ENCODE results near the gene NR1D1.

DNA sequence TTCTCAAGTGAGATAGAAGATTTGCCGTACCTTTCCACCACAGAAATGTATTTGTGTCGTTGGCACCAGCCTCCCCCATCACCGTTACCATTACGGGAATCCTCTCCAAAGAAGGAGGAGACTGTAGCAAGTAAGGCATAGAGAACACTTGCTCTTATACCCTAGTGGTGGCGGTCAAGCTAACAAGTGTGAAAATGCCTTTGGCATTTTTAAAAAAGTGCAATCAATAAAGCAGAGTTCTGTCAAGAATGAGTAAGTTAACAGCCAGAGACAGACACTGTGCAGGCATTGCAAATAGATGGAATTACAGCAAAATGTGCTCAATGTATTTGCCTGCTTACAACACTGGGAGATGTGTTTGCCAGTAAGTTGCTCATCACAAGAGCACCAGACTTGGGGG, 29.1 kb upstream of the NR1D1 start:
- TF ChIP-seq, protein P1, sequence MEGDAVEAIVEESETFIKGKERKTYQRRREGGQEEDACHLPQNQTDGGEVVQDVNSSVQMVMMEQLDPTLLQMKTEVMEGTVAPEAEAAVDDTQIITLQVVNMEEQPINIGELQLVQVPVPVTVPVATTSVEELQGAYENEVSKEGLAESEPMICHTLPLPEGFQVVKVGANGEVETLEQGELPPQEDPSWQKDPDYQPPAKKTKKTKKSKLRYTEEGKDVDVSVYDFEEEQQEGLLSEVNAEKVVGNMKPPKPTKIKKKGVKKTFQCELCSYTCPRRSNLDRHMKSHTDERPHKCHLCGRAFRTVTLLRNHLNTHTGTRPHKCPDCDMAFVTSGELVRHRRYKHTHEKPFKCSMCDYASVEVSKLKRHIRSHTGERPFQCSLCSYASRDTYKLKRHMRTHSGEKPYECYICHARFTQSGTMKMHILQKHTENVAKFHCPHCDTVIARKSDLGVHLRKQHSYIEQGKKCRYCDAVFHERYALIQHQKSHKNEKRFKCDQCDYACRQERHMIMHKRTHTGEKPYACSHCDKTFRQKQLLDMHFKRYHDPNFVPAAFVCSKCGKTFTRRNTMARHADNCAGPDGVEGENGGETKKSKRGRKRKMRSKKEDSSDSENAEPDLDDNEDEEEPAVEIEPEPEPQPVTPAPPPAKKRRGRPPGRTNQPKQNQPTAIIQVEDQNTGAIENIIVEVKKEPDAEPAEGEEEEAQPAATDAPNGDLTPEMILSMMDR (conservative IDR thresholded peaks at IDR 0.05; ENCODE audit: low read length), result no peak
- no peak for TF ChIP-seq EZH2phosphoT487 (IDR thresholded peaks at IDR 0.05; ENCODE audit: borderline replicate concordance)
